GM12873 (cell line): Measurements from ENCODE around the gene TEX44.
A peak's percentile ranks its signal among the peaks of the same experiment; 100 is the strongest.

Source experiments
- CTCF ChIP-seq: IDR thresholded peaks from 2 replicates; pipeline ENCODE4 v1.5.1; 2012; ENCODE audit warnings: low read depth, mild to moderate bottlenecking, moderate library complexity, low read length, control low read depth; ENCODE audit not compliant: insufficient read depth; ENCODE audit errors: missing control alignments

Gene TEX44

GRCh38 chr2:231554327-231554726, 38.3 kb upstream of the TEX44 start:
- no peak for TF ChIP-seq CTCF

GRCh38 chr2:231554748-231555545, 37.7 kb upstream of the TEX44 start:
- TF ChIP-seq CTCF, result no peak

- no peak for TF ChIP-seq CTCF
Measured at GRCh38 chr2:231556981-231557380, 35.7 kb upstream of the TEX44 start.

- peak; percentile 78 for TF ChIP-seq CTCF
Measured at GRCh38 chr2:231557571-231558217, 35.0 kb upstream of the TEX44 start.

- TF ChIP-seq CTCF, result peak; percentile 79
Measured at GRCh38 chr2:231563378-231563961, 29.2 kb upstream of the TEX44 start.

- TF ChIP-seq CTCF, result no peak
Measured at GRCh38 chr2:231565887-231566594, 26.6 kb upstream of the TEX44 start.

GRCh38 chr2:231567159-231567558, 25.5 kb upstream of the TEX44 start:
- no peak for TF ChIP-seq CTCF
